Adrenal gland (tissue), 12 donors: Measurements from ENCODE around the gene LIMK2. TPM values are rescaled to one million over a fixed set of nuclear protein-coding genes. Genes with fewer than 3 reads are reported as not detected.
"Not testable (repeated sequence)": the region's sequence is repeated elsewhere in the genome, so short reads cannot be mapped to it uniquely, and the experiment has no call there.

Source experiments
- DNase-seq, 7 donors: peaks; one replicate each; pipeline ENCODE4 v3.0.0-alpha.2; 2019 to 2020
- H3K27ac ChIP-seq, 5 donors: fragments of 200-600 bp; sonication (generic) in 4 of 5; 1 replicate in 3 of 5; 2 replicates in 2 of 5; pipeline versions ENCODE4 v1.5.1 to v1.8.0; 2016 to 2020; ENCODE audit warnings: mild to moderate bottlenecking in 1 of 5
- H3K27me3 ChIP-seq: fragments of 200-600 bp; 2 replicates; pipeline ENCODE4 v1.8.0; 2021
- H3K36me3 ChIP-seq, 2 donors: fragments of 200-600 bp; replicated peaks in 1 of 2; 1 replicate in 1 of 2; 2 replicates in 1 of 2; pipeline versions ENCODE4 v1.5.1 to v1.8.0; 2018 to 2022
- H3K4me1 ChIP-seq, 2 donors: fragments of 200-600 bp; replicated peaks in 1 of 2; 1 replicate in 1 of 2; 2 replicates in 1 of 2; pipeline versions ENCODE4 v1.5.1 to v1.8.0; 2018 to 2021
- H3K4me3 ChIP-seq, 4 donors: fragments of 200-600 bp; sonication (generic) in 3 of 4; one replicate each; pipeline ENCODE4 v1.5.1; 2016 to 2018
- H3K9me3 ChIP-seq, 3 donors: fragments of 200-600 bp; sonication (generic) in 1 of 3; replicated peaks in 1 of 3; 1 replicate in 2 of 3; 2 replicates in 1 of 3; pipeline versions ENCODE4 v1.5.1 to v1.8.0; 2016 to 2021
- CTCF ChIP-seq, 6 experiments: fragments of 450-650 bp in 4 of 6; fragments of 200-600 bp in 2 of 6; sonication (generic) in 1 of 6; IDR thresholded peaks; 1 replicate in 5 of 6; 2 replicates in 1 of 6; pipeline versions ENCODE4 v1.5.1 to v1.8.0; 2016 to 2021; ENCODE audit warnings: antibody characterized with exemption in 6 of 6, mild to moderate bottlenecking in 2 of 6, moderate library complexity in 1 of 6
- POLR2A ChIP-seq, 2 donors: fragments of 450-650 bp; IDR thresholded peaks; one replicate each; pipeline ENCODE4 v1.6.1; 2017; ENCODE audit warnings: antibody characterized with exemption in 2 of 2, mild to moderate bottlenecking in 2 of 2, moderate library complexity in 1 of 2
- WGBS, 4 donors: extraction: QIAGEN DNeasy Blood & Tissue Kit in 2 of 4; methylation state at CpG; one replicate each; pipeline versions ENCODE4 v1.1.5 to v1.1.7; 2013 to 2017; 5-methylcytosine and 5-hydroxymethylcytosine counted together
- intact Hi-C, 2 donors: fragments of 100-400 bp; cut with DNase I; formaldehyde crosslinking; loops; one replicate each; pipeline versions ENCODE4 v1.14.1 to v1.15.0; 2022 to 2023
- polyA plus RNA-seq, 3 donors: library from polyadenylated mRNA; stranded (reverse); fragments of 200-250 nt in 2 of 3; fragments of 350-450 nt in 1 of 3; fragmentation: Illumina TruSeq in 1 of 3; extraction: RNeasy Lipid Tissue Mini Kit (QIAGEN cat#74804) in 1 of 3; gene quantifications; one replicate each; pipeline ENCODE4 v1.2.3, GENCODE V29; 2013 to 2014
- total RNA-seq, 9 donors: library from RNA; depleted of rRNA in 4 of 9; stranded (reverse); fragments of >200 nt in 4 of 9; fragments of 120-200 nt in 1 of 9; fragmentation: NEBNext Ultra II Directional in 1 of 9; extraction: Animal tissue kit (Norgen Biotek cat#: 25700) in 1 of 9; gene quantifications; one replicate each; pipeline versions ENCODE4 v1.1.0 to v1.2.4, GENCODE V29; 2013 to 2023
- donor health status: healthy with polysubstance abuse.
- donor health status: Bipolar disorder and iron deficiency.
- donor health status: DM: yes; HTN: yes; CAD: no.
- donor health status: DM: no; HTN: no; CAD: no.
- donor health status: DM: no; HTN: no; CAD: no.
- donor health status: DM: yes; HTN: yes; CAD: no.

The LIMK2 gene
- total and polyA plus RNA-seq, 12 donors: 12.6 to 36.1 (median 20.2) TPM

- no peaks in the 10 kb centered on the region for H3K9me3 ChIP-seq
These were observed 19.0 kb upstream of the LIMK2 start for GRCh38 chr22:31193092-31193491.

GRCh38 chr22:31194681-31195080, 17.4 kb upstream of the LIMK2 start:
- H3K9me3 ChIP-seq, H3K4me1 ChIP-seq, H3K27me3 ChIP-seq, DNase-seq, intact Hi-C loops, H3K27ac ChIP-seq, H3K4me3 ChIP-seq: not testable (repeated sequence)
- WGBS, 4 donors: 92 to 100% (median 98%) methylated on average over 5 of the region's 5 CpGs
- peaks cover 0 to 41% of the 10 kb centered on the region in 2 donors for H3K36me3 ChIP-seq

More at GRCh38 chr22:31193092-31193491, 19.0 kb upstream of the LIMK2 start:
- H3K4me1 ChIP-seq: peaks cover 0 to under 1% of the 10 kb centered on the region in 2 donors
- H3K27me3 ChIP-seq: no peaks in the 10 kb centered on the region
- intact Hi-C loops: no loop called here
- H3K36me3 ChIP-seq: peaks cover 0 to 32% of the 10 kb centered on the region in 2 donors
- H3K27ac ChIP-seq: no peak overlapping the region
- WGBS, 4 donors: 70 to 79% (median 75%) methylated on average over 3 of the region's 3 CpGs
- no peak overlapping the region for H3K4me3 ChIP-seq
- TF ChIP-seq CTCF (IDR thresholded peaks at IDR 0.05): no peak
- no peak for TF ChIP-seq POLR2A (IDR thresholded peaks at IDR 0.05)
- DNase-seq: no peak

GRCh38 chr22:31199187-31199586, 12.9 kb upstream of the LIMK2 start:
- intact Hi-C loops: no loop called here
- Histone ChIP-seq H3K36me3 (peaks cover 0 to 43% of the 10 kb centered on the region in 2 donors), H3K4me1 (no peaks in the 10 kb centered on the region), H3K27ac (no peak overlapping the region), H3K9me3 (no peaks in the 10 kb centered on the region), H3K27me3 (no peaks in the 10 kb centered on the region), H3K4me3 (no peak overlapping the region)
- WGBS, 4 donors: 92 to 98% (median 94%) methylated on average over 2 to 3 of the region's 3 CpGs
- TF ChIP-seq POLR2A (IDR thresholded peaks at IDR 0.05): no peak
- no peak for DNase-seq

- H3K4me3 ChIP-seq, H3K27ac ChIP-seq, H3K27me3 ChIP-seq, H3K4me1 ChIP-seq, DNase-seq, H3K9me3 ChIP-seq, intact Hi-C loops: not testable (repeated sequence)
- H3K36me3 ChIP-seq: peaks cover 0 to 31% of the 10 kb centered on the region in 2 donors
- 74 to 84% (median 81%) methylated on average over 6 to 8 of the region's 8 CpGs for WGBS, 4 donors
These were observed 7.6 kb upstream of the LIMK2 start for GRCh38 chr22:31204352-31204984.

GRCh38 chr22:31205059-31205458, 7.0 kb upstream of the LIMK2 start:
- H3K4me3 ChIP-seq, H3K9me3 ChIP-seq, intact Hi-C loops, H3K4me1 ChIP-seq, H3K27me3 ChIP-seq, H3K27ac ChIP-seq, DNase-seq: not testable (repeated sequence)
- WGBS, 4 donors: 50 to 72% (median 67%) methylated on average over 4 of the region's 4 CpGs
- peaks cover 0 to 29% of the 10 kb centered on the region in 2 donors for H3K36me3 ChIP-seq

GRCh38 chr22:31206460-31206859, 5.6 kb upstream of the LIMK2 start:
- DNase-seq, H3K4me3 ChIP-seq, H3K27me3 ChIP-seq, H3K27ac ChIP-seq, H3K4me1 ChIP-seq, intact Hi-C loops, H3K9me3 ChIP-seq: not testable (repeated sequence)
- WGBS, 4 donors: 70 to 90% (median 84%) methylated on average over 3 of the region's 3 CpGs
- H3K36me3 ChIP-seq: peaks cover 0 to 24% of the 10 kb centered on the region in 2 donors
